GM18505 (cell line): ENCODE measurements around the gene GMCL1.
A peak's percentile ranks its signal among the peaks of the same experiment; 100 is the strongest.

Source experiments
- ATAC-seq: cut with Tn5 transposase; IDR thresholded peaks from one replicate; pipeline ENCODE4 v1.9.1; 2021; ENCODE audit not compliant: unreplicated experiment
- POLR2A ChIP-seq: IDR thresholded peaks from 4 replicates; pipeline ENCODE4 v1.6.1; 2011; ENCODE audit warnings: borderline replicate concordance; ENCODE audit not compliant: insufficient read depth, insufficient read length; ENCODE audit errors: extremely low read depth

GMCL1 gene

GRCh38 chr2:69829256-69830044 is at the start of gene GMCL1:
TSS of gene GMCL1 (plus strand) at chr2:69829660. CDS start at chr2:69829893, 233 bp downstream.
- peak; percentile 82 for ATAC-seq
- peak; percentile 78 for TF ChIP-seq POLR2A

- no peak for TF ChIP-seq POLR2A
- no peak for ATAC-seq
Observed at GRCh38 chr2:69780921-69781320, 48.5 kb upstream of the GMCL1 start.

GRCh38 chr2:69781321-69782248 is 47.9 kb upstream of the GMCL1 start:
- no peak for ATAC-seq
- TF ChIP-seq POLR2A: no peak

GRCh38 chr2:69784228-69784627 is 45.2 kb upstream of the GMCL1 start:
- TF ChIP-seq POLR2A: no peak
- ATAC-seq: no peak

- ATAC-seq: no peak
- TF ChIP-seq POLR2A: no peak
Observed at GRCh38 chr2:69785358-69785757, 44.1 kb upstream of the GMCL1 start.

- no peak for ATAC-seq
Observed at GRCh38 chr2:69786052-69786560, 43.4 kb upstream of the GMCL1 start.

GRCh38 chr2:69789175-69789721 is 40.2 kb upstream of the GMCL1 start:
- ATAC-seq: no peak
- TF ChIP-seq POLR2A: peak; percentile 35

More at GRCh38 chr2:69786052-69786560, 43.4 kb upstream of the GMCL1 start:
- no peak for TF ChIP-seq POLR2A

- no peak for TF ChIP-seq POLR2A
Observed at GRCh38 chr2:69789772-69790600, 39.5 kb upstream of the GMCL1 start.

GRCh38 chr2:69790601-69790959 is 38.9 kb upstream of the GMCL1 start:
- no peak for TF ChIP-seq POLR2A
- no peak for ATAC-seq

More at GRCh38 chr2:69789772-69790600, 39.5 kb upstream of the GMCL1 start:
- ATAC-seq: no peak

- TF ChIP-seq POLR2A: no peak
Observed at GRCh38 chr2:69791045-69791444, 38.4 kb upstream of the GMCL1 start.

GRCh38 chr2:69796174-69796573 is 33.3 kb upstream of the GMCL1 start:
- no peak for ATAC-seq
- no peak for TF ChIP-seq POLR2A

More at GRCh38 chr2:69791045-69791444, 38.4 kb upstream of the GMCL1 start:
- ATAC-seq: no peak

GRCh38 chr2:69797235-69797634 is 32.2 kb upstream of the GMCL1 start:
- ATAC-seq: no peak
- no peak for TF ChIP-seq POLR2A
